GM18498 (cell line): ENCODE data around the gene ROPN1B.

Source experiments
- ATAC-seq: cut with Tn5 transposase; IDR thresholded peaks from one replicate; pipeline ENCODE4 v1.9.1; 2021; ENCODE audit warnings: mild to moderate bottlenecking, moderate library complexity; ENCODE audit not compliant: unreplicated experiment

The ROPN1B gene

DNA sequence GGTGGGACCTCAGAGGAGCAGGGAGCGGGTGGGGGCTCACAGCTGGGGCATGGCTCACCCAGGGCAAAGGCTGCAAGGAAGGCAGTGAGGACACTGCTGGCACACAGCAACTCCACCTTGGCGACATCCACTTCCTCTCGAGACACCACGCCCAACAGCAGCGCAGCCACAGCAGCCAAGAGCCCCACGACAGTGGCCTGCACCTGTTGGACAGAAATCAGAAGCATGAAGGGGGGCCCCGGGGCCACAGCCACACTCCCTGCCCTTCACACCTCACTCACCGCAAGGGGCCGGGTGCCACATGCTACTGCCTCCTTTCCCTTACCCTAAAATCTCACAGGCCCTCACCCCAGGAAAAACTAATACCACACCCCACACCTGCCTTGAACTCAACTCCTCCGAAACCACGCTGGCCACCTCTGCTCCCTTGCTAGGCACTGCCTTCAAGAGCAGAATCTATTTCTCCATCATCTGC is 57.3 kb downstream of the ROPN1B start:
- no peak for ATAC-seq

DNA sequence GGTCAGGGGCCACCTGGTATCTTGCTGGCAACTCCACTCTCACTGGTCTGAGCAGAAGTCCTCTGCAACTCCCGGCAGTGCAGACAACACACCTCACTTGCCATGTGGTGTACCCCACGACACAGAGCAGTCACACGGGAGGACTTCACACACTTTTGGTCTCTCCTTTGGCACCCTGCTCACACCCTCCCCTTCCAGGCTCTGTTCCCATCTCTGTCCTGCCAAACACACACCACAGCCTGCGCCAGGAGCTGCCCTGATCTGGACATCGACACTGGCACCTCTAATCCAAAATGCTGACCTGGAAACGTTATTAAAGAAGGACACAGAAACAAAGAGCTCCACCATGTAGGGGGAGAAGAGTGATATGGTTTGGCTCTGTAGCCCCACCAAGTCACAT is 57.8 kb downstream of the ROPN1B start:
- ATAC-seq: no peak

DNA sequence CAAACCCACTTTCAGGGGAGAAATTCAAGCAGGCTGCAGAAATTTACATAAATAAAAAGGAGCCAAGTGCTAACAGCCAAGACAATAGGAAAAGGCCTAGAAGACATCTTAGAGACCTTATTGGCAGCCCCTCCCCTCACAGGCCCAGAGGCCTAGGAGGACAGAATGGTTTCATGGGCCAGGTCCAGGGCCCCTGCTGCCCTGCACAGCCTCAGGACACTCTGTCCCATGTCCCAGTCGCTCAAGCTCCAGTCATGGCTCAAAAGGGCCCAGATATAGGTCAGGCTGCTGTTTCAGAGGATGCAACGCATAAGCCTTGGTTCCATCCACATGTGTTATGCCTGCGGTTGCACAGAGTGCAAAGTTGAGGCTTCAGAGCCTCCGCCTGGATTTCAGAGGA is 59.1 kb downstream of the ROPN1B start:
- no peak for ATAC-seq

DNA sequence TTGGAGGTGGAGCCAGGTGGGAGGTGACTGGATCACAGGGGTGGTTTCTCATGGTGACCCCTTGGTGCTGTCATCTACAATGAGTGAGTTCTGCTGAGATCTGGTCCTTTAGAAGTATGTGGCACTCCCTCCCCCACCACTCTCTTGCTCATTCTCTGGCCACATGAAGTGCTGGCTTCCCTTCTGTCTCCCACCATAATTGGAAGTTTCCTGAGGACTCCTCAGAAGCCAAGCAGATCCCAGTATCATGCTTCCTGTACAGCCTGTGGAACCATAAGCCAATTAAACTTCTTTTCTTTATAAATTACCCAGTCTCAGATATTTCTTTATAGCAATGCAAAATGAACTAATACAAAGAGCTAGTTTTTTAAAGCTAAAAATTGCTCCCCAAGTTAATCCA is 60.3 kb downstream of the ROPN1B start:
- no peak for ATAC-seq

DNA sequence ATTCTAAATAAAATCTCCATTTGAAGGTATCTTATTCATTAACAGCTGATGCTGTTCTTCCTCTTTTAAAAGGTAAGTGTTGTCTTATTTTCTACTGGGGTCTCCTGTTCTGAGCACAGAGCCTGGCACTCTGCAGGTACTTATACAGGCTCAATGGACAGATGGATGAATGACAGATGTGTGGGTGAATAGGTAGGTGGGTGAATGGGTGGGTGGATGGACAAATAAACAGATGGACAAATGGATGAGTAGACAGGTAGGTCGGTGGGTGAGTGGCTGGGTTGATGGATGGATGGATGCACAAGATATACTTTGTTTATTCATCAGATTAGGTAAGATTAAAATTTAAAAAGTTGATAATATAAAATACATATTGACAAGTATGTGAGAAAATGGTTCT is 61.5 kb downstream of the ROPN1B start:
- no peak for ATAC-seq

DNA sequence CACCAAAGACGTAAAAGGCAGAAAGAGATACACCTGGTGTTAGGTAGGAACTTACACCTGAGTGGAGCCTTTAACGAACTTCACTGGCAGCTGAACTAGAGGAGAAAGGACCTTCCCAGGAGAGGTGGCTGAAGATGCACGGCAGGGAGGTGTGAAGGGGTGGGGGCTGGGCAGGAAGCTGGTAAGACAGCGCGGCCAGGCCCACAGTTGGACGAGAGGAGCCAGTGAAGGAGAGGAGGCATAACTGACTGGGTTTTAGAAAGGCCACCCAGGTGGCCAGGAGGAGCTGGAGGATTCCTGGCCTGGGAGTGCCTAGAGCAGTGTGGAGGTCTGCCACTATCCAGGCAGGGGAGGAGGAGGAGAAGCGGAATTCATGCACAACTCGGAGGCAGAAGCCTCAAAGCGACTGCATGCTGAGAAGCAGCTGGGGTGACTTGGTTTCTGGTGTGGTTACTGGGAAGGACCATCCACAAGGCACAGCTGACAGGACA is 63.0 kb downstream of the ROPN1B start:
- ATAC-seq: no peak
